Diencephalon (tissue), 1 donor: ENCODE data around the gene IL21. TPM values are rescaled to one million over a fixed set of nuclear protein-coding genes. Genes with fewer than 3 reads are reported as not detected.

Experiments used
- total RNA-seq: library from RNA; depleted of rRNA; stranded (reverse); fragments of >200 nt; gene quantifications from one replicate; pipeline ENCODE4 v1.2.3, GENCODE V29; 2014

Gene IL21
- total RNA-seq = not detected

DNA sequence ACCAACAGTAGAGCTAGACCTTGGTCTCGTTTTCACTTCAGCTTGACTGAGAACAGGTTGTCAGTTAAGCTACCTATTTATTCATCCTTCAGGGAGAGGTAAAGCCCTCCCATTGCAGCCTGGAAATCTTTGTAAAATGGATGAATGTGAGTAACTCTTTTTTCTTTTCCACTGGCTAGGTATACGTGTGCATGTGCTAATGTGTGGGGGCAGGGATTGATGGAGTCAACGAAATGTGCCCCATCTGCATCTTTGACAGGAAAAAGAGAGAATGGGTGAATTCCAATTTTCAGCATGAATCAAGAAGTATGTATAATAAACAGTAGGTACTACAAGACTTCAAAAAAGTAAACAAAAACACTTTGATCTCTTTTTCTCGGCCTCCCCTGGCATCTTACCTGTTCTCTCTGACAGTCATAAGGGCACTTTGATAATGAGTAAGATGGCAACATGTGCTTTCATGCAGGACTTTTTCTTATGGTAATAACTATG lies at the start of gene IL21:
Gene IL21 (minus strand): TSS at position 51 of the 492 bp plus-strand sequence. CDS start 55 bp downstream, outside the sequence.

Other genes starting within 250 kb of the IL21 start
- gene ADAD1, start 242.1 kb downstream of the IL21 start, total RNA-seq = not detected
- gene IL2, start 164.3 kb downstream of the IL21 start, total RNA-seq = not detected
- gene BBS12, start 111.6 kb upstream of the IL21 start, total RNA-seq = 15.2 TPM
- gene FGF2, start 205.8 kb upstream of the IL21 start, total RNA-seq = 20.3 TPM